Activated CD8-positive, alpha-beta memory T cell treated with anti-CD3 and anti-CD28 coated beads for 36 hours (primary cell): Measurements from ENCODE around the gene ADCY4. TPM values are rescaled to one million over a fixed set of nuclear protein-coding genes. Genes with fewer than 3 reads are reported as not detected.
"Not testable (repeated sequence)": the region's sequence is repeated elsewhere in the genome, so short reads cannot be mapped to it uniquely, and the experiment has no call there.

Source experiments
- CTCF ChIA-PET: fragments of 350-600 bp; sonication (Branson Sonifier 250); formaldehyde crosslinking; loops from one replicate; lab custom pipeline; 2021; ENCODE audit warnings: antibody characterized with exemption; lab: Charles Lee
- POLR2A ChIA-PET: fragments of 350-600 bp; sonication (Branson Sonifier 250); formaldehyde crosslinking; loops from one replicate; lab custom pipeline; 2021; ENCODE audit warnings: antibody characterized with exemption; lab: Charles Lee
- total RNA-seq, 2 experiments: library from RNA; stranded (reverse); gene quantifications; one replicate each; pipeline ENCODE4 v1.2.3, GENCODE V29; 2021

ADCY4 gene
- total RNA-seq, 2 experiments from 2014 or later: 0.78 to 1.3 TPM

- ChIA-PET POLR2A (interaction anchor here (1.3 kb wide), 1 partner anchor 19 kb away, joined by 3 read pairs; the partner anchor contains the start of gene LTB4R2), CTCF (interaction anchor here (1.4 to 17.7 kb wide), 3 partner anchors 11 to 104 kb away, joined by 4 to 334 read pairs (median 8); partner anchors contain the start of genes CBLN3, DHRS1, KHNYN and NOP9)
Observed at GRCh38 chr14:24329073-24329663, 5.7 kb downstream of the ADCY4 start.

- POLR2A ChIA-PET: not testable (repeated sequence)
- CTCF ChIA-PET: interaction anchor here (1.2 to 17.7 kb wide), 4 partner anchors 9 to 105 kb away, joined by 3 to 334 read pairs (median 6); partner anchors contain the start of genes CBLN3, DHRS1, KHNYN and NOP9
Observed at GRCh38 chr14:24327914-24328313, 7.0 kb downstream of the ADCY4 start.

GRCh38 chr14:24327303-24327702, 7.6 kb downstream of the ADCY4 start:
- POLR2A ChIA-PET: no interaction called here
- CTCF ChIA-PET: interaction anchor here (0.6 to 17.7 kb wide), 4 partner anchors 10 to 106 kb away, joined by 4 to 334 read pairs (median 4); partner anchors contain the start of genes CBLN3, KHNYN and LTB4R2

DNA sequence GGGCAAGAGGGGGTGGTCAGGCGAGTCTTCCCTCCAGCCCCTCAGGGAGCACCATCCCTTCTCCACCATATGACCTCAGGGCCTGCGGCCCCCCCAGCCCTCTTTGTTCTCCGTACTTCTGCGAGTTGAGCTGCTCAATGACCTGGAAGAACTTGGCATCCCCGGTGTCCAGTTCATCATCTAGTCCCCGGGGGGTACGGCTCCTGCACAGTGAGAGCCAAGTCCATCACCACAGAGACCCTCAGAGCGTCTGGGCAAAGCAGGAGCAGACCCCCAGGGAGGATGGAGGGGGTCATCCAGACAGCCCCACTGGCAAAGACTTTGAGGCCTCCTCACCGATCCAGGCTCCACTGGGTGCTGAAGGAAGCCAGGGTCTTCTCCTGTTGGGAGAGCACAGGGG, 8.9 kb downstream of the ADCY4 start:
- POLR2A ChIA-PET: interaction anchor here (0.6 kb wide), 2 partner anchors 14 to 74 kb away, joined by 3 to 6 read pairs; no protein-coding TSS in a partner anchor
- CTCF ChIA-PET: interaction anchor here (1.2 to 17.7 kb wide), 2 partner anchors 10 to 107 kb away, joined by 4 to 334 read pairs; partner anchors contain the start of genes CBLN3 and KHNYN

GRCh38 chr14:24325041-24325530, 9.8 kb downstream of the ADCY4 start:
- ChIA-PET POLR2A (no interaction called here), CTCF (interaction anchor here (1.0 to 17.7 kb wide), 3 partner anchors 9 to 108 kb away, joined by 3 to 334 read pairs (median 4); partner anchors contain the start of genes CBLN3 and KHNYN)

DNA sequence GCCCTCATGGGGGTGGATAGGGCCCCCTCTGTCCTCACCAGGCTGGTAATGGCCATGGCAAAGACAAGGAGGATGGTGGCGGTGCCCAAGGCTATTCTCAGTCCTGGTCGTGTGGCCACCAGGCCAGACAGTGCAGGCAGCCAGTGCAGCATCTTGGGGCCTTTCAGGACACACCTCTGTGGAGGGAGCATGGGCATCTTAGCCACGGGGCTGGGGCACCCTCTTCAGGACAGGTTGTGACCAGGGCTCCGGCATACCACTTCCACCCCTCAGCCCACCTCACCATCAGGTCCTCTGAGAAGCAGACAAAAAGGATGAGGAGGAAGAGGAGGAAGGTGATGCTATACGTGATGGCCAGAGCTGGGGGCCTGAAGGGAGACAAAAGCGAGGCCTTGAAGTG, 10.8 kb downstream of the ADCY4 start:
- CTCF ChIA-PET: interaction anchor here (1.0 to 17.7 kb wide), 3 partner anchors 10 to 109 kb away, joined by 3 to 334 read pairs (median 5); partner anchors contain the start of genes CBLN3 and KHNYN
- POLR2A ChIA-PET: no interaction called here

DNA sequence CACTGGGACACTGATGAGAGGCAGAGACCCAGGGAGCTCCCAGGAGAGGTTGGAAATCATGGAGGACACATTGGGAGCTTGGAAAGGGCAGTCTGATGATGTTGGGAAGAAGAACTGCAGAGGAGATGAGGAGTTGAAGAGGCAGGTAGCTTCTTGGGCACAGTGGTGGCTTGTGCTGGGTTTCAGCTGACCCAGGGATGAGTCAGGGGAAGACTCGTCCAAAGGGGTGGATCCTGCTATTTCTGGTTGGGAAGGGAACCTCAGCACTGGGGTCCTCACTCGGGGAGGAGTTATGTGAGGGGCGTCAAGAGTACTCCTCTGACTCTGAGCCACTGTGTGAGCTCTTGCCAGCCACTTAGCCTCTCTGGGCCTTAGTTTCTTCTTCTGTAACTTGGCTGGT, 11.5 kb downstream of the ADCY4 start:
- CTCF ChIA-PET: interaction anchor here (1.2 to 1.7 kb wide), 2 partner anchors 8 to 11 kb away, joined by 4 to 5 read pairs; no protein-coding TSS in a partner anchor
- POLR2A ChIA-PET: no interaction called here

DNA sequence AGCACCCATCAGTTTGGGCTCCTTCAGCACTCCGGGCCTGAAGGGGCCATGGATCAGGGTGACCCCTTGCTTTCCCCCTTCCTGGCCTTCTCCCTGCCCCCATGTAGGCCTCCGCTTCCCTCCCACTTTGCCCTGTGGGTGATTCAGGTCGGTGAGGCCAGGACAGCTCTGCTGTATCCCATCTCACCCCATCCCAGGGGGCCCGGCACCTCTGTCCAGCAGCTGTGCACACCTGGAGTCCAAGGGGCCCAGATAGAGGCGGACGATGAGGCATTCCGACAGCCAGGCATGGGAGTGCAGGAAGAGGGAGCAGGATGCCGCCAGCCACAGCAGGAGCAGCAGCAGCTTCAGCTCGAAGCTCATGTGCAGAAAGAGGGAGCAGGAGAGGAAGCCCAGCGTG, 12.2 kb downstream of the ADCY4 start:
- ChIA-PET POLR2A (interaction anchor here (0.8 kb wide), 1 partner anchor 109 kb away, joined by 3 read pairs; no protein-coding TSS in a partner anchor), CTCF (interaction anchor here (1.2 to 1.7 kb wide), 4 partner anchors 9 to 13 kb away, joined by 3 to 5 read pairs (median 4); partner anchors contain the start of gene LTB4R2)

DNA sequence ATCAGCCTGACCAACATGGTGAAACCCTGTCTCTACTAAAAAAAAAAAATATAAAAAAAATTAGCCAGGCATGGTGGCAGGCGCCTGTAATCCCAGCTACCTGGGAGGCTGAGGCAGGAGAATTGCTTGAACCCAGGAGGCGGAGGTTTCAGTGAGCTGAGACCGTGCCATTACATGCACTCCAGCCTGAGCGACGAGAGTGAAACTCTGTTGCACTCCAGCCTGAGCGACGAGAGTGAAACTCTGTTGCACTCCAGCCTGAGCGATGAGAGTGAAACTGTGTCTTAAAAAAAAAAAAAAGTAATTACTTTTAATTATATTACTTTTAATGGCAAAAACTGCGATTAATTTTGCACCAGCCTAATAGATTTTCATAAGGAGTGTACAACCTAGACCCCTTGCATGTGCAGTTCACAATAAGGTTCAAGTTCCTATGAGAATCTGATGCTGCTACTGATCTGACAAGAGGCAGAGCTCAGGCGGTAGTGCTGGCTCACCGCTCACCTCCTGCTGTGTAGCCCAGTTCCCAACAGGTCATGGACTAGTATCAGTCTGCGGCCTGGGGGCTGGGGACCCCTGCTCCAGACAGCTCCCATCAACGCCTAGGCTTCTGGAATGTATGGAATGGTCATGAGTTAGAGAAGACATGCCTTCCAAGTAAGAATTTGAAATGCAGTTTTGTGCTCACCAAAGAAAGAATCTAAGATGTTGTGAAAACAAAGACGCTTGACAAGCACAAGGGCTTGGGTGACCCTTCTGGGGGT, 13.5 kb downstream of the ADCY4 start:
- CTCF ChIA-PET: interaction anchor here (1.5 to 2.3 kb wide), 4 partner anchors 10 to 13 kb away, joined by 3 to 6 read pairs (median 4); partner anchors contain the start of gene LTB4R2

GRCh38 chr14:24317141-24317928, 17.5 kb downstream of the ADCY4 start:
- POLR2A ChIA-PET: no interaction called here
- CTCF ChIA-PET: interaction anchor here (1.7 kb wide), 1 partner anchor 8 kb away, joined by 4 read pairs; no protein-coding TSS in a partner anchor

More for the DNA sequence above, 13.5 kb downstream of the ADCY4 start:
- POLR2A ChIA-PET: interaction anchor here (0.8 kb wide), 1 partner anchor 110 kb away, joined by 3 read pairs; no protein-coding TSS in a partner anchor

DNA sequence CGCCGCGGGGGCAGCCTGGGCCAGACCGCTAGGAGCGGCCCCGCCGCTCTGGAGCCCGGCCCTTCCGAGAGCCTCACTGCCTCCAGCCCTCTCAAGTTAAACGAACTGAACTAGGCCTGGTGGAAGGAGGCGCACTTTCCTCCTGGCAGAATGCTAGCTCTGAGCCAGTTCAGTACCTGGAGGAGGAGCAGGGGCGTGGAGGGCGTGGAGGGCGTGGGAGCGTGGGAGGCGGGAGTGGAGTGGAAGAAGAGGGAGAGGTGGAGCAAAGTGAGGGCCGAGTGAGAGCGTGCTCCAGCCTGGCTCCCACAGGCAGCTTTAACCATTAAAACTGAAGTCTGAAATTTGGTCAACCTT, 18.3 kb downstream of the ADCY4 start:
- POLR2A ChIA-PET: no interaction called here

GRCh38 chr14:24315807-24316596, 18.9 kb downstream of the ADCY4 start:
- ChIA-PET POLR2A (no interaction called here), CTCF (interaction anchor here (0.8 to 1.7 kb wide), 2 partner anchors 9 to 18 kb away, joined by 3 to 4 read pairs; no protein-coding TSS in a partner anchor)

More for the DNA sequence above, 18.3 kb downstream of the ADCY4 start:
- CTCF ChIA-PET: interaction anchor here (1.7 kb wide), 1 partner anchor 9 kb away, joined by 4 read pairs; no protein-coding TSS in a partner anchor

DNA sequence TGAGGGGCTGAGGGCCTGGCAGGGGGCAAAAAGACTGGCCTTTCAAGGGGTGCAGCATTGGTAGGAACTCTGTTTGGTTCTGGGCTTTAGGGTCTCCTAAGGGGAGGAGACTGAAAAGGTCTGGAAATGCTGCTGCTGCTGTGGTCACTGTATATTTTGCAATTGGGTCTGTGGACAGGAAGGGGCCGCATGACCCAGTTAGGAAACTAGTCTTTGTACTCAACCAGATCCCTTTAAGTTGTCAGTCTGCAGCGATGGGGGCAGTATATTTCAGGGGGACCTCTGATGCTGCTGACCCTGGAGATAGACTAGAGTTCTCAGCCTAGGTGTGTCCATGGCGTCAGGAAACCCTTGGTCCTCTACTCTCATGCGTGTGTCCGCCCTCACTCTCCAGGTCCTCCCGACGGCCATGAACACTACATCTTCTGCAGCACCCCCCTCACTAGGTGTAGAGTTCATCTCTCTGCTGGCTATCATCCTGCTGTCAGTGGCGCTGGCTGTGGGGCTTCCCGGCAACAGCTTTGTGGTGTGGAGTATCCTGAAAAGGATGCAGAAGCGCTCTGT, 19.5 kb downstream of the ADCY4 start:
- CTCF ChIA-PET: interaction anchor here (0.8 to 1.7 kb wide), 2 partner anchors 10 to 18 kb away, joined by 3 to 4 read pairs; no protein-coding TSS in a partner anchor
- POLR2A ChIA-PET: no interaction called here

DNA sequence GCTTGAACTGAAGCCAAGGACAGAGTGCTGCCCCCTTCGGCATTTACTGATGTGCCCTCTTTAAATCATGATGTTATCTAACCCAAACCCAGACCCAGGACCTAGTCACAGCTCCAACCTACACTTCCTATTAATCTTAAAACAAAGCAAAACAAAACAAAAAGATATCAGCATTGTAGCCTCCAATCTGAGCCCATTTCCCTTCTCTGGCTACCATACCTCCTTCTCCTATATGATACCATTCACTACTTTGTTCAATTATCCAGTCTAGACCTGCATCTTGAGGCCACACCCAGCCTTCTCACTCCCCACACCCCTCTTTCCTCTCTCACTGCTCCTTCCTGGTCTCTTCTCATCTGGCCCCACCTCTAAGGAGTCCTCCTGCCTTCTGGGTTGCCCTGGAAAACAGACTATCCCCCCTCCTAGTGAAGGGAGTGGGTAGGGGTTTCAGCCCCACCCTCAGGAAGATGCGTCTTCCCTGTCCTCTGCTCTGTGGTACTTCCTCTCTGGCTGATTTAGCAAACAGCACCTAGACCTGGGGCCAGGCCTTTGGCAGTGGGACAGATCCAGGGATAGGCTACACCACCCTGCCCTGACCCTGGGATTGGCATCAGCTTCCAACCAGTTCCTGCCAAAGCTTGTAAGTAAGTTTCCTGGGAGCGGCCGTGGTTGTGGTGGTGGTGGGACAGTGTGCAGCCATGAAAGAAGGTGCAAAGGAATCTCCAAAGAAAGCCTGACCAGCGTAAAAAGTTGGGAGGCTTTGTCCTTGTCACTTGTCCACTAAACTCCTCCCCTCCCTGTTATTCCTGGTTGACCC, 20.3 kb downstream of the ADCY4 start:
- POLR2A ChIA-PET: no interaction called here

GRCh38 chr14:24313913-24314312, 21.0 kb downstream of the ADCY4 start:
- ChIA-PET CTCF (interaction anchor here (1.3 to 8.6 kb wide), 4 partner anchors 10 to 32 kb away, joined by 3 to 57 read pairs (median 4); partner anchors contain the start of gene ADCY4), POLR2A (interaction anchor here (0.7 kb wide), 2 partner anchors 99 to 309 kb away, joined by 3 read pairs; no protein-coding TSS in a partner anchor)

More for the DNA sequence above, 20.3 kb downstream of the ADCY4 start:
- CTCF ChIA-PET: interaction anchor here (1.3 to 8.6 kb wide), 4 partner anchors 11 to 33 kb away, joined by 3 to 57 read pairs (median 4); partner anchors contain the start of gene ADCY4
